Measurements from ENCODE around the gene LYAR. TPM values are rescaled to one million over a fixed set of nuclear protein-coding genes. Genes with fewer than 3 reads are reported as not detected.

LYAR gene
- total and polyA plus RNA-seq, 2 of the 13 experiments (the other 11 are each of a cell fraction or from before 2014, with no cell fraction given), result 7.8 to 94.2 TPM

GRCh38 chr4:4254199-4254598 is 35.8 kb downstream of the LYAR start (continued):
- TF ChIP-seq THRA (CRISPR knock-in tag; IDR thresholded peaks at IDR 0.05; ENCODE audit: borderline replicate concordance) (no peak), SP2 (CRISPR knock-in tag; IDR thresholded peaks at IDR 0.05) (no peak), ZNF501 (CRISPR knock-in tag; IDR thresholded peaks at IDR 0.05) (no peak), ZNF562 (CRISPR knock-in tag; IDR thresholded peaks at IDR 0.05; ENCODE audit: borderline replicate concordance) (no peak)

DNA sequence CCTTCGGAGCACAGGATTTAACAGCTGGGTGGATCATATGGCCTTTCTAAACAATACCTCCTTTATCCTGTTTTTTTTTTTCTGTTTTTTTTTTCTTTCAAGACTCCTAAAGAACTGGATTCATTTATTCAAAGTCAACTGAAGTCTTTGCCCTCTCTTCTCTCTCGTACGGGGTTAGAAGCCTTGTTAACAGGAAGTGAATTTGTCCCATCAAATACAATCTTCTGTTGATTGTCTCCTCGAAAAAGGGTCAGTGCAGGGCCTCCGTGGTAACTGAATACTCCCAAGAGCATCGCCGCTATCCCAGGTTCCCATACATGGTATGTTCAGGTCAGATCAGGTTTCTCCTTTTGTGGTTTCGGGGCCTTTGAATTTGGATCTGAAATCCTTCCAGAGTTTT is 40.1 kb downstream of the LYAR start:
- intact Hi-C loops (cut with micrococcal nuclease; ENCODE audit: unreplicated experiment) (loop anchor here (2.0 kb wide), 1 partner anchor 41 kb away; the partner anchor contains the start of genes LYAR and ZBTB49), in situ Hi-C loops (cut with HindIII; ENCODE audit: extremely low pct_ligation_motif_present, low pct_unique_long_range_greater_than_20kb) (no loop called here)
- 93% methylated on average over 8 of the region's 8 CpGs for WGBS (ENCODE audit: low lambda C conversion rate)
- Histone ChIP-seq H3K9ac (ENCODE audit: insufficient read depth, low read depth, low read length) (no peak overlapping the region), H2AFZ (ENCODE audit: low read length) (no peak overlapping the region), H3K9me3 (ENCODE audit: low read length) (no peaks in the 10 kb centered on the region), H3K4me2 (ENCODE audit: low read depth, low read length) (no peak overlapping the region), H3K27ac (ENCODE audit: extremely low read length, insufficient read depth, low read length) (no peak overlapping the region), H3K79me2 (ENCODE audit: insufficient read depth, low read length) (peaks cover 11% of the 10 kb centered on the region), H3K4me1 (ENCODE audit: insufficient read depth, low read length) (peaks cover 43% of the 10 kb centered on the region), H4K20me1 (ENCODE audit: insufficient read depth, low read length) (no peaks in the 10 kb centered on the region), H3K4me3 (replicated peaks in 1 of 3; ENCODE audit: insufficient read depth in 1 of 3, low read depth in 2 of 3, low read length in 3 of 3) (no peak overlapping the region), H3K27me3 (ENCODE audit: control insufficient read depth in 1 of 2, insufficient read depth in 2 of 2, low read length in 2 of 2) (no peaks in the 10 kb centered on the region; a peak in 1 of 5 replicates), H3K36me3 (replicated peaks in 1 of 2; ENCODE audit: control insufficient read depth in 1 of 2, insufficient read depth in 2 of 2, low read length in 2 of 2) (peaks cover 4 to 6% of the 10 kb centered on the region in 2 experiments)
- FAIRE-seq (no peak), ATAC-seq (no peak), DNase-seq (ENCODE audit: low spot score) (no peak)
- BruUV-seq (replicated peaks), result no TSS peak
- CTCF ChIA-PET (ENCODE audit: low intra/inter-chr PET ratio, low total read pairs), result no interaction called here
- POLR2A ChIA-PET, result interaction anchor here (2.2 to 3.7 kb wide), 3 partner anchors 10 to 81 kb away, joined by 5 to 63 read pairs (median 6); no protein-coding TSS in a partner anchor
- no peak for TF ChIP-seq MED1 (CRISPR knock-in tag; IDR thresholded peaks at IDR 0.05)
- no peak for TF ChIP-seq ZNF580 (CRISPR knock-in tag; IDR thresholded peaks at IDR 0.05; ENCODE audit: borderline replicate concordance, low read depth)
- no peak for TF ChIP-seq TOPORS (CRISPR knock-in tag; IDR thresholded peaks at IDR 0.05)
- no peak for TF ChIP-seq KLF13 (CRISPR knock-in tag; IDR thresholded peaks at IDR 0.05)
- no peak for TF ChIP-seq KAT8 (CRISPR knock-in tag; IDR thresholded peaks at IDR 0.05)
- TF ChIP-seq ZNF253 (CRISPR knock-in tag; IDR thresholded peaks at IDR 0.05; ENCODE audit: borderline replicate concordance), result no peak
- TF ChIP-seq RXRB (CRISPR knock-in tag; IDR thresholded peaks at IDR 0.05; ENCODE audit: borderline replicate concordance), result no peak
- no peak for TF ChIP-seq STAG1 (CRISPR knock-in tag; IDR thresholded peaks at IDR 0.05)
- no peak for TF ChIP-seq NCOR1 (IDR thresholded peaks at IDR 0.05; ENCODE audit: borderline replicate concordance, low read length)
- TF ChIP-seq IKZF4 (CRISPR knock-in tag; IDR thresholded peaks at IDR 0.05; ENCODE audit: borderline replicate concordance, low read depth, not compliant biosample characterization), result no peak
- TF ChIP-seq MAFG (CRISPR knock-in tag; IDR thresholded peaks at IDR 0.05), result no peak

Measured in HepG2 (cell line).